Activated CD8-positive, alpha-beta memory T cell treated with anti-CD3 and anti-CD28 coated beads, Interleukin-2, amount 50 U/mL, for 1 hour (primary cell): ENCODE results near the gene TREML4.
"Not testable (repeated sequence)": the region's sequence is repeated elsewhere in the genome, so short reads cannot be mapped to it uniquely, and the experiment has no call there.

Experiments used
- DNase-seq: peaks from one replicate; pipeline ENCODE4 v3.0.0-alpha.2; 2020; ENCODE audit errors: extremely low read depth

The TREML4 gene

GRCh38 chr6:41228096-41228495 is at the start of gene TREML4:
Gene TREML4, plus strand, starts transcription at chr6:41228349. Its CDS starts 79 bp downstream, at chr6:41228428.
- DNase-seq = no peak

DNA sequence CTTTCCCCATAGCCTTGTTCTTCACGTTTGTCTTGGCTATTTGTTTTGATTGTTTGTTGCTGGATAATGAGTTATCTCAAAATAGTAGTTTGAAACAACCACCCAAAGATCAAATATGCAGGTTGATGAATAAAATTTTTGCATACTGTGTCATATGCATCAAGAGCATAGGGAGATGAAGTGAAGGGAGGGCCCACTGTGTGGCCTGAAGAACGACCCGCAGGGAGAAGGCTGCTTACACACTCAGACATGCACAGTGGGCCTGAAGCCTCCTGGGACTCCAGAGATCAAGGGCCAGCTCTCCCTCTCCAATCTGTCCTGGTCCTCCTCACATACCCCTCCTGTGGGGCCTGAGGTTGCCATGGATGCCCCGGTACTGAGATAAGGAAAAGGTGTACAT is 49.0 kb upstream of the TREML4 start:
- no peak for DNase-seq

GRCh38 chr6:41181566-41181965 is 46.6 kb upstream of the TREML4 start:
- DNase-seq = no peak

DNA sequence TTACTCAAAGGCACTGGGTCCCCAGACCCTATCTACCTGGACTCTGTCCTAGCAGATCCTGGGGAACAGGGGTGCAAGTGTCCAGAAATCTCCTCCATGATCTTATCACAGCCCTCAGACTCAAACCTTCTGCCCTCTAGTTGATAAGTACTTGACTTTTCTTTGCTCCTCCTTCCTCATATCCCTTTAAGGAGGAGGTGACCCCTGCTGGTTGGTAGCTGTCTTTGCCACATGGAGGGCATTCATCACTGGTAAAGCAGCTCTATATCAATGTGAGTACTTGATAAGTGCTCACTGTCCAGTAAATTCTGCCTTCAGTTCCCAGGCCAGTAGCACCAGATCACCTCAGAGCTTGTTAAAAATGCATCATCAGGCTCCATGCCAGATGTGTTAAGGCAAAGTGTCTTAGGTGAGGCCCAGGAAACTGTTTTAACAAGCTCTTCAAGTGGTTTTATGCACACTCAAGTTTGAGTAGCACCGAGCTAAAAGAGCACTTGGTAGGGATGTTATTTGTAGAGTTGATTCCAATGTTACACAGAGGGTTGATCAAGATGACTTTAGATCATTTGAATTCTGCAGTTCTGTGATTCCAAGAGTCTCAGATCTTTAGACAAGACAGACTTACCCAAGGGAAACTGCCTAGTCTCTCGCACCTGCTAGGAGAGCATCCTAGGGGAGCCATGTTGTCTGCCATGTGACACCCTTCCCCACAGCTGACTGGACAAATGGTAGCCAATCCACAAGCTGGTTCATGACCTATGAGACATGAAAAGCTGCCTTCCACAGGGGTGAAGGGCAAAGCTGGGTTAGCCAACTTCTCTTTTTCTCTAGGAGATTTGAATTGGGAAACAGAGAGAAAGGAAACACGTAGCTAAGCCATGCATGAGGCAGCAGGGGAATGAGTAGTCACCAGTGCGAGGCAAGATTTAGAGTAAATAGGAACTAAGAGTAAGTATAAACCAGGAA is 45.8 kb upstream of the TREML4 start:
- peak; percentile 14 for DNase-seq

- DNase-seq = no peak
Observed at GRCh38 chr6:41184761-41185160, 43.4 kb upstream of the TREML4 start.

DNA sequence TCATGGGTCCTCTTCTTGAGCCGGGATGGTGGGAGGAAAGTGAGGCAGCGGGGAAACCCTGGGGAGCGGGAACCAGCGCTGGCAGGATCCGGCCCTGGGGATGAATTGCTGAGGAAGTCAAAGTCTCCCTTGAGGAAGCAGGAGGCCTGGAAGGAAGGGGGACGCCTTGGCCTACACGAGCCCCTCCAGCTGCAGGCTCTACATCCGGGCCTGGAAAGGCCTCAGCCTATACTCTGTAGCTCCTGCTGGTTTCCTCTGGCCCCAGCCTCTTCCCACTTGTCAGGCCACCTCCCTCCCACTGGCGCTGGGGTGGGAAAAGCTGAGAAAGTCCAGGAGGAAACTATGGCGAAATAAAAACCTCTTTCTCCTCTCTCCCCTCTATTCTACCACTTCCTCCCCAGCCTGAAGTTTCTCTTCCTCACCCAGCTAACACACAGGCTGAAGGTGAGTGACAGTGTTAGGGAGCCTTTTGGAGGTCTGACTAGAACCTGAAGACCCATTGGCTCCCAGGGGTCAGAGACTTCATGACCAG is 42.1 kb upstream of the TREML4 start:
- DNase-seq = no peak

DNA sequence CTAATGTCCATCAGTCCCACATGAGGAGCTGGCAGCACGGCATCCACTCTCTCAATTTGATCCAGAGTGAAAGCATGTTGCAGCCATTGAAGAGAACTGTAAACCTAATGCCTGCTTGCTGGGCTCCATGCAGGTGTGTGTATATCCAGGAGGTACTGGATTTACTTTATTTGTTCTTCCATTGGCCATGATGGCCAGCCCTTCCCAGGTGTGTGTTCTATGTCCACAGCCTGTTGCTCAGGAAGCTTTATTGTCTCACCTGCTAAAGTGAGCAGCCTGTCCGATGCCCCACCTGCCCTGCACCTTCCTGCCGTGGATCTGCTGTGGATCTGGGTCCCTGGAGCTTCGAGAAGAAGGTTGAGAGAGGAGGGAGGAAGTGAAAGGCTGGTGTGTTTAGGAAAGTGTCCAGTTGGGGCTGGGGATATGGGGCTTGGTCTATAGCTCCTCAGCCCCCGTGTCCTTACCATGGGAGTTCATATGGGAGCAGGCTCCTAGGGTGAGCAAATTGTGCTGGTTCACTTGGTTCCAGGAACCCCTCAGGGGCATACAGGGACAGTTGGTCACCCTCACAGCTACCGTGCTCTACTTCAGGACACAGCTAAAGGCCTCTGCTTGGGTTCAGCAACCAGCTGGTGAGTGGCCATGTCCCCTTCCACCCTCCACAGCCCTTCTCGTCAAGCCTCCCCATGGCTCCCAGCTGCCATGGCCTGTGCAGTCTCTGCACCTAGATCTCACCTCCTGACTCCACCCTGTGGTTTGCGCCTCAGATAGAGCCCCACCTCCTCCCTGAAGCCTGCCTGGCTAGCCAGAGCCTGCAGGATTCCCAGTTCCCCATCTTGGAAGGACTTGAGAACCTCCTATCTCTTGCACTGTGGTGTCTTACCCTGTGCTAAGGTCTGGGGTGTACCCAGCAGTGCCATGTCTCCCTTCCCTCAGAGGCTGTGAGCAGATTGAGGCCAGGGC is 39.9 kb upstream of the TREML4 start:
- DNase-seq = no peak

DNA sequence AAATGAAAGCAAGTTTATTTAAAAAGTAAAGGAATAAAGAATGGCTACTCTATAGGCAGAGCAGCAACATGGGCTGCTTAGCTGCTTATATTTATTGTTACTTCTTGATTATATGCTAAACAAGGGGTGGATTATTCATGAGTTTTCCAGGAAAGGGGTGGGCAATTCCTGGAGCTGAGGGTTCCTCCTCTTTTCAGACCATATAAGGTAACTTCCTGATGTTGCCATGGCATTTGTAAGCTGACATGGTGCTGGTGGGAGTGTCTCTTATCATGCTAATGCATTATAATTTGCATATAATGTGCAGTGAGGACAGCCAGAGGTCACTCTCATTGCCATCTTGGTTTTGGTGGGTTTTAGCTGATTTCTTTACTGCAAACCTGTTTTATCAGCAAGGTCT is 39.1 kb upstream of the TREML4 start:
- not testable (repeated sequence) for DNase-seq

DNA sequence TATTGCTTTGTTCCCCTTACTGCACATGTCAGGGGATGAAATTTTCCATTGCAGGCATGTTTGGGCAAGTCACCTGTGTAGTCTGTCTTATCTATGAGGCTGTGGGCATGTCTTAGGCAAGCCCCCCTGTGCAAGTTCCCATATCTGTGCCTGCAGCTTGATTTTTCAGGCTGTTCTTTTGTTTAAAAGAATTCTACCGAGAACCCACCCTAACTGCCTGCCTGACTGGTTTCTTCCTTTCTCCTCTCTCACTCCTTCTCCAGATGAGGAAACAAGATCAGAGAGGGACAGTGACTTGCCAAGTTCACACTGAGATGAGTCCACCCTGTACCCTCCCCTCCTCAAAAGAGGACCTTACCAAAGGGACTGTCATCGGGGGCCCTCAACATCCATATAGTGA is 38.2 kb upstream of the TREML4 start:
- DNase-seq = no peak

- no peak for DNase-seq
Observed at GRCh38 chr6:41190791-41191190, 37.4 kb upstream of the TREML4 start.

- DNase-seq = no peak
Observed at GRCh38 chr6:41191569-41191968, 36.6 kb upstream of the TREML4 start.

- no peak for DNase-seq
Observed at GRCh38 chr6:41193171-41193734, 34.9 kb upstream of the TREML4 start.

DNA sequence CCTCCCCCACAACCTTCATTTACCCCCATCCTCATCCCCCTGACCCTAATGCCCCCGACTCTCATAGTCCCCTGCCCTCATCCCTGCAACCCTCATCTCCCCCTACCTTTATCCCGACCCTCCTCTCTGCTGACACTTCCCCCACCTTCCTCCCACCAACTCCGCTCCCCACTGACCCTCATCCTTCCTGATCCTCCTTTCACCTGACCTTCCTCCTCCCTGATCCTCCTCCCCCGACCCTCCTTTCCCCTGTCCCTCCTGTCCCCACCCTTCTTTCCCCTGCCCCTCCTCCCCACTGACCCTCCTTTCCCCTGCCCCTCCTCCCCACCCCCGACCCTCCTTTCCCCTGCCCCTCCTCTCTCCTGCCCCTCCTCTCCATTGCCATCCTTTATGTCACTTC is 34.3 kb upstream of the TREML4 start:
- DNase-seq = no peak

- no peak for DNase-seq
Observed at GRCh38 chr6:41194386-41194785, 33.8 kb upstream of the TREML4 start.

DNA sequence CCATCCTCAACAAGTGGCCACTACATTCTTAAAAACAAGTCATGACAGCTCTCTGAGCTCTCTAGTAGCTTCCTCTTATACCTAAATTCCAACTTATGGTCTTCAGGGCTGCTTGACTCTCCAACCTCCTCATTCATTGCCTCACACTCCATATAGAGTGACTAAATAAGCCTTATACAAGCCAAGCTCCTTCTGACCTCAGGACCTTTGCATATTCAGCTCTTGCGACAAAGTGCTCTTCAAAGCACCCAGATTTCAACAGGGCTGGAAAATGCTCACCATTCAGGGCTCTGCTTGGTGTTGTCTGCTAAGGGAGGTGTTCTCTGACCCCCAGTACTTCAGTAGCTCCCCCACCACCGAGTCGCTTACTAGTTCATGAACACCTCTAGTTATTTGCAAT is 30.9 kb upstream of the TREML4 start:
- DNase-seq = no peak

- DNase-seq = no peak
Observed at GRCh38 chr6:41199552-41200246, 28.4 kb upstream of the TREML4 start.

DNA sequence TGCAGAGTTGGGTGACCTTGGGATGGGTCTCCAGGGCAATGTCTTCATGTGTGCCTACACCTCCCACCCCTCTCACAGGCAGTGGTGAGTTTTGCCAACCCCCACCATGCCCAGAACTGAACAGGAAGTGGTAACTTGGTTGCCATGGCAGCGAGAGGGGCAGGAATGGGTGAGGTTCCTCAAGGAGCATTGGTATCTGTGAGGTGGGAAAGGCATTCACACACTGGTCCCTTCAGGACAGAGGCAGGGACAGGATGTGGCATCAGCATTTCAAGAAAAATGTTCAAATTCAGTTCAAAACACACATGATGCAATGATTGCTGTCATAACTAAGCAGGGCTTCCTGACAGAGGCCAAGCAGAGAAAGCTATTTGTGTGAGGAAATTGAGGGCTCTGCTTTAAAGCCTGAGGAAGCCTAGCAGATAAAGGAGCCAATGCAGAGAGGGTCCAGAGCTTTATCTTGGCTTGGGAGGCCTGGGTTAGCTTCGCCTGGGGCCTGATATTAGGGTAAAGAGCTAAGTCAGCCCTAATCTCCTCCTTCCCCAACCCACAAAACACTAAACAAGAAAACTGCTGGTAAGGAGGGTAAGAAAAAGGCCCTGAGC is 27.8 kb upstream of the TREML4 start:
- peak; percentile 22 for DNase-seq

DNA sequence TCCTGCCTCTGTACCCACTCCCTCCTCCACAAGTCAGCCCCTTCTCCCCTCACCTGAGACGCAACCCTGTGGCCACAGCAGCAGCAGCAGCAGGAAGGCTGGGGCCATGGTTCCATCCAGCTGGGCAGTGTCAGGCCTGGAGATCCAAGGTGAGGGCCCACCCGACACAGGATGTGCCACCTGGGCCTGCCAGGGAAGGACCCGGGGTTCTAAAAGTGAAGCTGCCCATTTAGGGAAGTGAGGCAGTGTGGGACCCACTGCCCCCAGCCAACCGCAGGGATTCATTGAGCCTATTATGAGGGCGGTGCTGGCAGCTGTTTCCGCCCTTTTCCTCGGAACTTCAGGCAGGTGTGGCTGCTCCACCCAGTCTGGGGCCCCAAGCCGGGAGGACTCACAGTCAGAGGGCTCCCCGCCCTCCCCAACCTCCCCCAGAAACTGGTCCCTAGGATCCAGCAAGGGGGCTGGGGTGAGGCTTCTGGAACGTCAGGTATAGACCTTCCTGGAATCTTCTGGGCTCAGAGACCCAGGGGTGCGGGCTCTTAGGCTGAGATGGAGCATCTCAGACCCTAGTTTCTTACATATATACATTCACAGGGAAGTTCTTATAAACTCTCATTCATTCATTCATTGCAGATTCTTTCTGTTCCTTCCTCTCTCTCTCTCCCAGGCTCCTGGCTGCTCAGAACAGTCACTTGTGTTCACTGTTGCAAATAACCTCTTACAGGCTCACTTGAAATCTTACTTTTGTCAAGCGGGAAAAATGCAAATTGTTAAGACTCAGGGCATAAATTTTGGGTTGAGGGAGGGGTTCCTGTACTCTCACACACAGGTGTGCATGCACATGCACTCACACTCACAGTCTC is 27.0 kb upstream of the TREML4 start, which contains the start of gene TREML2:
Gene TREML2, minus strand, starts transcription at position 249 of the 863 bp plus-strand sequence. Its CDS starts 141 bp downstream, at position 108.
- DNase-seq = no peak

DNA sequence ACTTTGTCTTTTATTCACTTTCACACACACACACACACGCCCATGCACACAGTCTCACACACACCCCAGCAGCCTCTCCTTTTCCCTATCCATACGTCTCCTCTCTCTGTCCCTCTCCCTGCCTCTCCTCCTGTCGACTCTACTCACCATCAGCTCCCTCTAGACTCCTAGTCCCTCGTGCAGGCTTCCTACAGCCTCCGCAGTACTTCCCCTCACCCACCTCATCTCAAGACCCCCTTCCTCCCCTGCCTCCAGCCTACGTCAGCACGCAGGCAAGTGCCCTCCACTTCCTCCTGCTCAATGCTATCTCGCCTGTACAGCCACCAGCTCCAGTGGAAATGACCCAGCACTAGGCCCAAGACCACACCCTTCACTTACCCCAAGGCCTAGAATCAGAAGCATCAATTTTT is 26.4 kb upstream of the TREML4 start:
- DNase-seq = no peak

- DNase-seq = no peak
Observed at GRCh38 chr6:41204156-41204555, 24.0 kb upstream of the TREML4 start.
